Lower leg skin (tissue), 3 donors: ENCODE results near the gene CSGALNACT2.

Source experiments
- CTCF ChIP-seq, 3 donors: fragments of 450-650 bp; IDR thresholded peaks; one replicate each; pipeline ENCODE4 v1.5.1; 2016; ENCODE audit warnings: antibody characterized with exemption in 3 of 3, mild to moderate bottlenecking in 3 of 3, moderate library complexity in 2 of 3
- POLR2A ChIP-seq, 2 donors: fragments of 450-650 bp; IDR thresholded peaks; one replicate each; pipeline ENCODE4 v1.6.1; 2016 to 2017; ENCODE audit warnings: antibody characterized with exemption in 2 of 2, mild to moderate bottlenecking in 1 of 2, moderate library complexity in 1 of 2

- TF ChIP-seq POLR2A (IDR thresholded peaks at IDR 0.05) (no peak), CTCF (IDR thresholded peaks at IDR 0.05) (no peak)
These were observed 3.9 kb upstream of the CSGALNACT2 start for GRCh38 chr10:43134126-43134905.
